ENCODE data around the gene EPHA4.

DNA sequence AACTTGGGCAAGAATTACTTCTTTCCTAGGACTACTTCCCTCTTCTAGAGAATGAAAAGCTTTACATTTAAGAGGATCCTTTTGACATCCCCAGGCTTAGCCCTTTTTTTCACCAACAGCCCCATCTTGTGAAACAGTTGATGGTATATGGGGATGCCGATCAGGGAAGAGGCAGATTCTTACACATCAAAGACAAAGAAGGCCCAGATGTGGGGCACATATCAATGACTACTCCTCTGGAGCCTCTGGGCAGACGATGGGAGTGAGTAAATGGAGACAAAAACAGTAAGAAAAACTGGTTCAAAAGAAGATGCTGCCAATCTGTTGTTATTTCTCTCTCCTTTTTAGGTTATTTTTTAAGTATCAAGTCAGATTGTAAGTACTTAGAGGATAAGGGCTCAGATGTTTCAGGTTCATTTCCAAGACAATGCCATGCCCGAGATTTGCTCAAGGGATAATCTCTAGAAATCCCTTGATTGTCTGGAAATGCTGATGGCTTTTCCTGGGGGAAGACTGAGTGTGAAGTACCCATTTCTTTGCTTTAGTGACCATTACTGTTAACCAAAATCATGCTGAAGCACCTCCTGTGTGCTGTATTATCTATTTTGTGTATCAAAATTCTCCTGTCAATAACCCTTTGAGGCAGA is 117.5 kb downstream of the EPHA4 start:
- TF ChIP-seq, protein P1, sequence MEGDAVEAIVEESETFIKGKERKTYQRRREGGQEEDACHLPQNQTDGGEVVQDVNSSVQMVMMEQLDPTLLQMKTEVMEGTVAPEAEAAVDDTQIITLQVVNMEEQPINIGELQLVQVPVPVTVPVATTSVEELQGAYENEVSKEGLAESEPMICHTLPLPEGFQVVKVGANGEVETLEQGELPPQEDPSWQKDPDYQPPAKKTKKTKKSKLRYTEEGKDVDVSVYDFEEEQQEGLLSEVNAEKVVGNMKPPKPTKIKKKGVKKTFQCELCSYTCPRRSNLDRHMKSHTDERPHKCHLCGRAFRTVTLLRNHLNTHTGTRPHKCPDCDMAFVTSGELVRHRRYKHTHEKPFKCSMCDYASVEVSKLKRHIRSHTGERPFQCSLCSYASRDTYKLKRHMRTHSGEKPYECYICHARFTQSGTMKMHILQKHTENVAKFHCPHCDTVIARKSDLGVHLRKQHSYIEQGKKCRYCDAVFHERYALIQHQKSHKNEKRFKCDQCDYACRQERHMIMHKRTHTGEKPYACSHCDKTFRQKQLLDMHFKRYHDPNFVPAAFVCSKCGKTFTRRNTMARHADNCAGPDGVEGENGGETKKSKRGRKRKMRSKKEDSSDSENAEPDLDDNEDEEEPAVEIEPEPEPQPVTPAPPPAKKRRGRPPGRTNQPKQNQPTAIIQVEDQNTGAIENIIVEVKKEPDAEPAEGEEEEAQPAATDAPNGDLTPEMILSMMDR (IDR thresholded peaks at IDR 0.05), result no peak
- TF ChIP-seq POLR2AphosphoS5 (IDR thresholded peaks at IDR 0.05; ENCODE audit: low read depth, low read length), result no peak
- no peak for TF ChIP-seq TCF7L2 (IDR thresholded peaks at IDR 0.05; ENCODE audit: low read depth, low read length)

Measured in Panc1 (cell line).